Erythroblast (primary cell): ENCODE results near the gene FAM209A.

Source experiments
- DNase-seq, 2 experiments: peaks; one replicate each; lab custom pipeline; 2025; lab: John Stamatoyannopoulos, UW
- GATA1 ChIP-seq: IDR thresholded peaks from 2 replicates; pipeline ENCODE4 v1.6.1; 2011; ENCODE audit warnings: low read depth, mild to moderate bottlenecking, control low read depth, low read length, moderate library complexity
- POLR2A ChIP-seq: IDR thresholded peaks from 2 replicates; pipeline ENCODE4 v1.6.1; 2011; ENCODE audit warnings: mild to moderate bottlenecking, low read length

FAM209A gene

DNA sequence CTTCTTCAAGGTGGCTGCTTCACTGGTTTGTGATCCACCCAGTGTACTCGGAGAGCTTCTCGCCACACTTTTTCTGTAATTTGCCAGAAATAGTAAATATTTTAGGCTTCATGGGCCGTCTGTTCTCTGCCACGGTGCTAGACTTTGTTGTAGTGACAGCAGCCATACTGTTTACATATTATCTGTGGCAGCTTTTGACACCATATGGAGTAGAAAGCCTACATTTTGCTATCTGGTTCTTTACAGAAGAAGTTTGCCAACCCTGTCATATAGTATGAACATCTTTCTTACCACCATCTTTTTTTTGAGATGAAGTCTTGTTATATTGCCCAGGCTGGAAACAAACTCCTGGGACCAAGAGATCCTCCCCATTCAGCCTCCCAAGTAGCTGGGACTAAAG lies 41.0 kb downstream of the FAM209A start:
- TF ChIP-seq POLR2A, result no peak
- no peak for TF ChIP-seq GATA1
- no peak for DNase-seq

DNA sequence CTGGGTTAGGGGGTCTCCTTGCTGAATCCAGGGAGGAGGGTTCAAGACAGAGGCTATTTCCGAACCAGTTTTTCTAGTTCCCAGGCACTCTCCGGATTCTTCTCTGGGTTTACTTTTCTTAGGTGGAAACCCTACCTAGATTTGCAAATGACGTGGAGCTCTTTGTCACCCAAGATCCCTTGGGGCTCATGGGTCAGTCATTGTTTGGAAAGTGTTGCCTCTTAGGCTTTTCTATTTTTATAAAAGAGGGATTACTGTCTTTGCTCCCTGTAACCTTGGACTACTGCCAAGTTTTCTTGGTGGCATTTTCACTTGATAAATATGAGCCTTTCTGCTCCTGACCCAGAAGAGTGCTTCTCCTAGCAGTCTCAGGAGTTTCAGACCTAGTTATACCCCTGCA lies 42.1 kb downstream of the FAM209A start:
- DNase-seq, result no peak
- no peak for TF ChIP-seq GATA1
- TF ChIP-seq POLR2A, result no peak

DNA sequence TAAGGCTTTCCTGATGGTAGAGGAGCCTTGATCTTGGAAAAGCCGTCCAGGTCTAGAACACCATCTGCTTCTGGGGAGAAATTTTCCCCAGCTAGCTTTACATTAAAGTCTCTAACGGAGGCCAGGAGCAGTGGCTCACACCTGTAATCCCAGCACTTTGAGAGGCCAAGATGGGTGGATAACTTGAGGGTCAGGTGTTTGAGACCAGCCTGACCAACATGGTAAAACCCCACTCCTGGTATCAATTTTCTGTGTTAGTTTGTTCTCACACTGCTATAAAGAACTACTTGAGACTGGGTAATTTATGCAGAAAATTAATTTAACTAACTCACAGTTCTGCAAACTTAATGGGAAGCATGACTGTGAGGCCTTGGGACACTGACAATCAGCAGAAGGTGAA lies 46.3 kb downstream of the FAM209A start:
- TF ChIP-seq POLR2A, result no peak
- no peak for DNase-seq

DNA sequence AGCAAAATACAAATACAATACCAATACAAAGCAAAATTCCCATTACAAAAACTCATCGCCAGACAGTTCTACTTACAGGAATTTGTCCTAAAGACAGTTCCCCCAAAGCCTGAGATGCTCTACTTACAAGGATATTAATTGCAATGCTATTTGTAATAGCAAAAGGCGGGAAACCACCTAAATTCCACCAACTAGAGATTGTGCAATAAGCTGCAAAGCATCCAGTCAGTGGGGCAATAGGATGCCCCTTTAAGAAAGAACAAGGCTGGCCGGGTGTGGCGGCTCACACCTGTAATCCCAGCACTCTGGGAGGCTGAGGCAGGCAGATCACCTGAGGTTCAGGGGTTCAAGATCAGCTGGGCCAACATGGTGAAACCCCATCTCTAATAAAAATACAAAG lies 47.6 kb downstream of the FAM209A start:
- no peak for TF ChIP-seq GATA1
- TF ChIP-seq POLR2A, result no peak

DNA sequence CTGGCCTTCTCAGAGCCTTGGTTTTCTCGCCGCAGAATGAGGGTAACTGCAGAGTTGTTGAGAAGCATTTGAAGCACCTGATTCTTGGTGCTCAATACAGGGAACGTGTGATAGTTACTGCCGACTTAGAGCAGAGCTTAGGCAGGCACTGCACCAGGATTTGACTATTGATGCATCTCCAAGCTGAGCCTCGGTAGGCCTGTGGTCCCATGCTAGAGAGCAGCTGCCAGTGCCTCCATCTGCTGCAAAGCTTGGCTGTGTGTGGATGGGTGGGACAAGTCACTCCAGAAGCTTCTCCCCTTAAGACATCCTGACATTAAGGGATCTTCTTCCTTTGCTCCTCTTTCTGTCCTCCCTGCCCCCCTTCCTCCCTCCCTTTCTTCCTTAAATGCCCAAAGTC lies 49.4 kb downstream of the FAM209A start:
- no peak for DNase-seq
- TF ChIP-seq GATA1 (no peak), POLR2A (no peak)

More for the DNA sequence above, 47.6 kb downstream of the FAM209A start:
- no peak for DNase-seq

DNA sequence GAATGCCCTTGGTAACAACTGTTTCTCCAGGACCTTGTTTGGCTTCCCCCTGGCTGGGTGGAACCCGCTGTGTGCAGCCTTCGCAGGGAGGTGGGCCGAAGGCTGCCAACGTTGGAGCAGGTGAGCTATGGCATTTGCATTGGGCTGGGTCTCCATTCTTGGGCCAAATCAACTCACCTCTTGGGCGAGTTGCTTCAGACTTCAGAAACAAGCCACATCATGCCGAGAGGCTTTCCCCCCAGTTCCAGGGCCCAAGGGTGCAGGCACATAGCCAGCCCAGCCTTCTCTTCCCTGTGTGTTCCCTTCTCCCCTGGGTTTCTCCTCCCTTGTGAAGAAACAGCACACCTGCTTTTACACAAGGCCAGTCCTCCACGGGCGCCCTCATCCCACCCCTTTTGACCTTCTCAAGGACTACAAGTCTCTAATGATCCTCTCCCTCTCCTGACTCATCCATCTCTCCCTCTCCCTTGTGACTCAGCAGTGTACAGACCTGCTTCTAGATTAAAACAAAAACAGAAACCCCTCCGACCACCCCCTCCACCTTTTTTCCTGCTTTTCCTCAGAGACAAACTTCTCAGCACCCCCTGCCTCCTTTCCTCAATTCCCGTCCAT lies 50.1 kb downstream of the FAM209A start:
- TF ChIP-seq POLR2A (no peak), GATA1 (no peak)
- DNase-seq, result no peak

DNA sequence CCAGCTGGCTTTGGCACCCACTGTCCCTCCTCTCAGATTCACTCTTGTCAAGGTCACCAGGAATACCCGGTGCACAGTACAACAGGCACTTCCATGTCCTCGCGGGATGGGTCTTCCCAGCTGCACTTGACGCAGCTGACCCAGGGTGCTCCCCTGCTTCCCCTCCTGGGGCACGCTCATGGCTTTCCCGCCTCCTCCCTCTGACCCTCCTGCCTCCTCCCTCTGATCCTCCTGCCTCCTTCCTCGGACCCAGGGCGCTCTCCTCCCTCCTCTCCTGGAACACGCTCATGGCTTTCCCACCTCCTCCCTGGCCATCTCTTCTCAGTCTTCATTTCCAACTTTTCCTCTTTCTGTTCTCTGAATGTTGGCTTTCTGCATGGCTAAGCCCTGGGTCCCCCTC lies 50.6 kb downstream of the FAM209A start:
- TF ChIP-seq GATA1 (no peak), POLR2A (no peak)
- DNase-seq, result no peak
